IMR-90 (cell line): ENCODE measurements around the gene CSRNP3. TPM values are rescaled to one million over a fixed set of nuclear protein-coding genes. Genes with fewer than 3 reads are reported as not detected.

Experiments used
- ATAC-seq: fragments of 200-7000 bp; cut with Tn5 transposase; 2 replicates; pipeline ENCODE4 v1.9.1; 2020; ENCODE audit warnings: low read depth, mild to moderate bottlenecking, moderate library complexity
- BruUV-seq: library from RNA; stranded (reverse); fragments of 400-500 nt; replicated peaks from 2 replicates; lab custom pipeline; 2021; lab: Mats Ljungman, UMichigan
- CTCF ChIA-PET: fragments of 300-600 bp; formaldehyde crosslinking; extraction: SDS; loops from one replicate; lab custom pipeline; 2021; ENCODE audit warnings: antibody characterized with exemption; lab: Yijun Ruan, JAX
- POLR2A ChIA-PET: fragments of 300-600 bp; sonication (Branson Sonifier 250); formaldehyde crosslinking; loops from one replicate; lab custom pipeline; 2022; ENCODE audit warnings: antibody characterized with exemption; ENCODE audit not compliant: unreplicated experiment; lab: Charles Lee
- DNase-seq: peaks from one replicate; pipeline ENCODE4 v3.0.0; 2013
- H2AFZ ChIP-seq: replicated peaks from 2 replicates; pipeline ENCODE3; 2013; ENCODE audit warnings: low read length, mild to moderate bottlenecking; ENCODE audit not compliant: poor library complexity
- H2AK5ac ChIP-seq: 2 replicates; pipeline ENCODE4 v1.6.1; 2013; ENCODE audit warnings: low read depth, low read length, inconsistent platforms
- H2AK9ac ChIP-seq: replicated peaks from 2 replicates; pipeline ENCODE3; 2013; ENCODE audit warnings: mild to moderate bottlenecking, low read depth, low read length, moderate library complexity; ENCODE audit not compliant: poor library complexity
- H2BK120ac ChIP-seq: 2 replicates; pipeline ENCODE4 v1.6.1; 2013; ENCODE audit warnings: low read depth, low read length, inconsistent platforms
- H2BK15ac ChIP-seq: 3 replicates; pipeline ENCODE4 v1.6.1; 2013; ENCODE audit warnings: low read depth, low read length, inconsistent platforms
- H2BK20ac ChIP-seq: 2 replicates; pipeline ENCODE4 v1.6.1; 2013; ENCODE audit warnings: low read depth, mild to moderate bottlenecking, inconsistent platforms, low read length, moderate library complexity
- H2BK5ac ChIP-seq: 2 replicates; pipeline ENCODE4 v1.6.1; 2013; ENCODE audit warnings: mild to moderate bottlenecking, low read depth, low read length, inconsistent platforms; ENCODE audit not compliant: poor library complexity, severe bottlenecking
- H3K14ac ChIP-seq: replicated peaks from 2 replicates; pipeline ENCODE4 v1.6.1; 2013; ENCODE audit warnings: low read depth, low read length, inconsistent platforms
- H3K18ac ChIP-seq: 2 replicates; pipeline ENCODE4 v1.6.1; 2013; ENCODE audit warnings: low read depth, low read length, control low read depth
- H3K23ac ChIP-seq: 2 replicates; pipeline ENCODE4 v1.6.1; 2013; ENCODE audit warnings: low read depth, low read length, inconsistent platforms
- H3K27ac ChIP-seq: 2 replicates; pipeline ENCODE4 v1.5.1; 2013; ENCODE audit warnings: mild to moderate bottlenecking, control low read depth, low read length; ENCODE audit not compliant: insufficient read depth
- H3K27me3 ChIP-seq: 2 replicates; pipeline ENCODE4 v1.6.1; 2013; ENCODE audit warnings: low read length; ENCODE audit not compliant: control insufficient read depth, insufficient read depth
- H3K36me3 ChIP-seq: 2 replicates; pipeline ENCODE4 v1.6.1; 2013; ENCODE audit warnings: low read length, mixed read lengths; ENCODE audit not compliant: control insufficient read depth, insufficient read depth
- H3K4ac ChIP-seq: 2 replicates; pipeline ENCODE4 v1.6.1; 2013; ENCODE audit warnings: low read depth, low read length, inconsistent platforms
- H3K4me1 ChIP-seq: 2 replicates; pipeline ENCODE4 v1.6.1; 2013; ENCODE audit warnings: low read length, mixed read lengths; ENCODE audit not compliant: control insufficient read depth, insufficient read depth
- H3K4me2 ChIP-seq: 2 replicates; pipeline ENCODE4 v1.6.1; 2013; ENCODE audit warnings: low read depth, mild to moderate bottlenecking, control low read depth, low read length, moderate library complexity
- H3K4me3 ChIP-seq: 2 replicates; pipeline ENCODE4 v1.5.1; 2013; ENCODE audit warnings: low read depth, mild to moderate bottlenecking, control low read depth, low read length, moderate library complexity; ENCODE audit not compliant: insufficient read depth
- H3K56ac ChIP-seq: 2 replicates; pipeline ENCODE4 v1.6.1; 2013; ENCODE audit warnings: low read length, inconsistent platforms; ENCODE audit not compliant: insufficient read depth; ENCODE audit errors: extremely low read depth
- H3K79me1 ChIP-seq, 2 experiments: 2 replicates each; pipeline ENCODE4 v1.6.1; 2013; ENCODE audit warnings: low read length in 2 of 2, inconsistent platforms in 1 of 2, low read depth in 1 of 2
- H3K9ac ChIP-seq: 2 replicates; pipeline ENCODE4 v1.6.1; 2013; ENCODE audit warnings: low read depth, low read length, control low read depth
- H3K9me1 ChIP-seq: 2 replicates; pipeline ENCODE4 v1.6.1; 2013; ENCODE audit warnings: low read length, inconsistent platforms; ENCODE audit not compliant: insufficient read depth
- H3K9me3 ChIP-seq: 2 replicates; pipeline ENCODE4 v1.6.1; 2013; ENCODE audit warnings: low read length; ENCODE audit not compliant: control insufficient read depth, insufficient read depth
- H4K20me1 ChIP-seq: 2 replicates; pipeline ENCODE4 v1.6.1; 2013; ENCODE audit warnings: low read length, inconsistent platforms; ENCODE audit not compliant: insufficient read depth
- H4K5ac ChIP-seq: 2 replicates; pipeline ENCODE4 v1.6.1; 2013; ENCODE audit warnings: mild to moderate bottlenecking, low read depth, low read length, control low read depth
- H4K8ac ChIP-seq, 2 experiments: 2 replicates each; pipeline ENCODE4 v1.6.1; 2013; ENCODE audit warnings: low read depth in 2 of 2, low read length in 2 of 2, control low read depth in 1 of 2, inconsistent platforms in 1 of 2
- H4K91ac ChIP-seq: 2 replicates; pipeline ENCODE4 v1.6.1; 2013; ENCODE audit warnings: low read depth, low read length, inconsistent platforms; ENCODE audit not compliant: insufficient read depth
- BHLHE40 ChIP-seq: fragments of 150-350 bp; IDR thresholded peaks from 2 replicates; pipeline ENCODE4 v1.6.1; 2016; ENCODE audit warnings: mild to moderate bottlenecking, low read depth, low read length
- CEBPB ChIP-seq: IDR thresholded peaks from 2 replicates; pipeline ENCODE4 v1.6.1; 2012; ENCODE audit warnings: low read depth, low read length, improper control_type of control experiment
- CHD1 ChIP-seq: IDR thresholded peaks from 2 replicates; pipeline ENCODE4 v1.6.1; 2012; ENCODE audit warnings: low read depth, low read length, improper control_type of control experiment
- FOS ChIP-seq: fragments of 150-350 bp; IDR thresholded peaks from 2 replicates; pipeline ENCODE4 v1.6.1; 2016; ENCODE audit warnings: low read depth, low read length
- MAFK ChIP-seq: IDR thresholded peaks from 2 replicates; pipeline ENCODE4 v1.6.1; 2012; ENCODE audit warnings: low read depth, low read length, improper control_type of control experiment
- MAZ ChIP-seq: IDR thresholded peaks from 2 replicates; pipeline ENCODE4 v1.6.1; 2012; ENCODE audit warnings: low read depth, mild to moderate bottlenecking, low read length, improper control_type of control experiment, moderate library complexity, borderline replicate concordance
- MXI1 ChIP-seq: IDR thresholded peaks from 2 replicates; pipeline ENCODE4 v1.6.1; 2012; ENCODE audit warnings: low read depth, mild to moderate bottlenecking, low read length, moderate library complexity, borderline replicate concordance
- NFE2L2 ChIP-seq: fragments of 150-350 bp; IDR thresholded peaks from 2 replicates; pipeline ENCODE4 v1.6.1; 2016; ENCODE audit warnings: low read depth, mild to moderate bottlenecking, low read length
- POLR2A ChIP-seq: IDR thresholded peaks from 2 replicates; pipeline ENCODE4 v1.6.1; 2012; ENCODE audit warnings: mild to moderate bottlenecking, low read depth, low read length
- RAD21 ChIP-seq: IDR thresholded peaks from 2 replicates; pipeline ENCODE4 v1.6.1; 2012; ENCODE audit warnings: low read length, improper control_type of control experiment
- RCOR1 ChIP-seq: IDR thresholded peaks from 2 replicates; pipeline ENCODE4 v1.6.1; 2012; ENCODE audit warnings: mild to moderate bottlenecking, low read length, improper control_type of control experiment; ENCODE audit not compliant: insufficient replicate concordance
- RFX5 ChIP-seq: IDR thresholded peaks from 2 replicates; pipeline ENCODE4 v1.8.0; 2012; ENCODE audit warnings: low read depth, mild to moderate bottlenecking, low read length, moderate library complexity
- SMC3 ChIP-seq: fragments of 150-350 bp; IDR thresholded peaks from 2 replicates; pipeline ENCODE4 v1.6.1; 2016; ENCODE audit warnings: low read depth, mild to moderate bottlenecking, antibody characterized with exemption, low read length, moderate library complexity
- WGBS, 2 experiments: methylation state at CpG; one replicate each; pipeline versions ENCODE4 v1.1.5 to v1.1.7; 2013; ENCODE audit warnings: missing lambda C conversion rate in 2 of 2; ENCODE audit not compliant: insufficient read length in 1 of 2; ENCODE audit errors: extremely low coverage in 2 of 2; 5-methylcytosine and 5-hydroxymethylcytosine counted together
- dilution Hi-C: fragments of 300-500 bp; cut with HindIII; formaldehyde crosslinking; loops from one replicate; pipeline ENCODE4 v1.14.3; 2018; ENCODE audit warnings: low sequenced_read_pairs; ENCODE audit not compliant: unreplicated experiment
- in situ Hi-C: fragments of 300-500 bp; cut with MboI; formaldehyde crosslinking; loops from 3 replicates; pipeline ENCODE4 v1.14.3; 2019; ENCODE audit warnings: low sequenced_read_pairs, inconsistent platforms, mixed read lengths
- intact Hi-C: fragments of 100-400 bp; cut with micrococcal nuclease; formaldehyde crosslinking; loops from 2 replicates; pipeline ENCODE4 v1.10.0; 2022
- polyA plus RNA-seq, 3 experiments: library from polyadenylated mRNA; depleted of rRNA; stranded (reverse); fragments of >200 nt; gene quantifications; 2 replicates each; pipeline ENCODE4 v1.2.3, GENCODE V29; 2012; ENCODE audit warnings: low replicate concordance in 1 of 3
- total RNA-seq: library from RNA; depleted of rRNA; stranded (reverse); fragments of >200 nt; gene quantifications from 2 replicates; pipeline ENCODE4 v1.2.3, GENCODE V29; 2012
- TF ChIP-seq, protein P1 (sequence below): fragments of 150-350 bp; IDR thresholded peaks from 2 replicates; pipeline ENCODE4 v1.6.1; 2016; ENCODE audit warnings: low read depth, mild to moderate bottlenecking, low read length, moderate library complexity, borderline replicate concordance
- TF ChIP-seq, protein P2 (sequence below): conservative IDR thresholded peaks from 2 replicates; pipeline ENCODE4 v1.5.1; 2012; ENCODE audit warnings: mild to moderate bottlenecking, low read depth, low read length, improper control_type of control experiment
- TF ChIP-seq, protein P3 (sequence below): fragments of 150-350 bp; IDR thresholded peaks from 2 replicates; pipeline ENCODE4 v1.6.1; 2017; ENCODE audit warnings: mild to moderate bottlenecking, antibody characterized with exemption, low read length, low read depth

CSRNP3 gene
- total and polyA plus RNA-seq, 2 of the 4 experiments (the other 2 are of a cell fraction), result 0.21 to 0.72 TPM

DNA sequence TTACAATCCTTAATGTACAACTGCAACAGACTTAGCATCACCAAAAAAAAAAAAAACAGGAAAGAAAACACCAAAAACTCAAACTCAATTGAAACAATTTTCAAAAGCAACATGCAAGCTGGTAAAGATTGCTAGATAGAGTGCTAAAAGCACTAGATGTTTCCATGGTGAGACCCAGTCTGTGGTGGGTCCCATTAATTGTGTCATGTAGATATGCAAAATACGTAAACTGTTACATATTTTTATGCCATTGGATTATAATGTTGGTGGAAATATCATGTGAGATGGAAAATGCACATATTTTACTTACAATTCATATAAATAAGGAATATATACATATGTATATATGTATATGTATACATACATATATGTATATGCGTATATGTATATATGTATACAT is 30.5 kb downstream of the CSRNP3 start:
- TF ChIP-seq CHD1 (no peak), POLR2A (no peak), RCOR1 (no peak), SMC3 (no peak), MAZ (no peak), RFX5 (no peak), MXI1 (no peak), BHLHE40 (no peak), RAD21 (no peak), MAFK (no peak), NFE2L2 (no peak), CEBPB (no peak), FOS (no peak)
- TF ChIP-seq, protein P1, sequence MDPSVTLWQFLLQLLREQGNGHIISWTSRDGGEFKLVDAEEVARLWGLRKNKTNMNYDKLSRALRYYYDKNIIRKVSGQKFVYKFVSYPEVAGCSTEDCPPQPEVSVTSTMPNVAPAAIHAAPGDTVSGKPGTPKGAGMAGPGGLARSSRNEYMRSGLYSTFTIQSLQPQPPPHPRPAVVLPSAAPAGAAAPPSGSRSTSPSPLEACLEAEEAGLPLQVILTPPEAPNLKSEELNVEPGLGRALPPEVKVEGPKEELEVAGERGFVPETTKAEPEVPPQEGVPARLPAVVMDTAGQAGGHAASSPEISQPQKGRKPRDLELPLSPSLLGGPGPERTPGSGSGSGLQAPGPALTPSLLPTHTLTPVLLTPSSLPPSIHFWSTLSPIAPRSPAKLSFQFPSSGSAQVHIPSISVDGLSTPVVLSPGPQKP, result no peak
- TF ChIP-seq, protein P2, sequence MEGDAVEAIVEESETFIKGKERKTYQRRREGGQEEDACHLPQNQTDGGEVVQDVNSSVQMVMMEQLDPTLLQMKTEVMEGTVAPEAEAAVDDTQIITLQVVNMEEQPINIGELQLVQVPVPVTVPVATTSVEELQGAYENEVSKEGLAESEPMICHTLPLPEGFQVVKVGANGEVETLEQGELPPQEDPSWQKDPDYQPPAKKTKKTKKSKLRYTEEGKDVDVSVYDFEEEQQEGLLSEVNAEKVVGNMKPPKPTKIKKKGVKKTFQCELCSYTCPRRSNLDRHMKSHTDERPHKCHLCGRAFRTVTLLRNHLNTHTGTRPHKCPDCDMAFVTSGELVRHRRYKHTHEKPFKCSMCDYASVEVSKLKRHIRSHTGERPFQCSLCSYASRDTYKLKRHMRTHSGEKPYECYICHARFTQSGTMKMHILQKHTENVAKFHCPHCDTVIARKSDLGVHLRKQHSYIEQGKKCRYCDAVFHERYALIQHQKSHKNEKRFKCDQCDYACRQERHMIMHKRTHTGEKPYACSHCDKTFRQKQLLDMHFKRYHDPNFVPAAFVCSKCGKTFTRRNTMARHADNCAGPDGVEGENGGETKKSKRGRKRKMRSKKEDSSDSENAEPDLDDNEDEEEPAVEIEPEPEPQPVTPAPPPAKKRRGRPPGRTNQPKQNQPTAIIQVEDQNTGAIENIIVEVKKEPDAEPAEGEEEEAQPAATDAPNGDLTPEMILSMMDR, result no peak
- TF ChIP-seq, protein P3, sequence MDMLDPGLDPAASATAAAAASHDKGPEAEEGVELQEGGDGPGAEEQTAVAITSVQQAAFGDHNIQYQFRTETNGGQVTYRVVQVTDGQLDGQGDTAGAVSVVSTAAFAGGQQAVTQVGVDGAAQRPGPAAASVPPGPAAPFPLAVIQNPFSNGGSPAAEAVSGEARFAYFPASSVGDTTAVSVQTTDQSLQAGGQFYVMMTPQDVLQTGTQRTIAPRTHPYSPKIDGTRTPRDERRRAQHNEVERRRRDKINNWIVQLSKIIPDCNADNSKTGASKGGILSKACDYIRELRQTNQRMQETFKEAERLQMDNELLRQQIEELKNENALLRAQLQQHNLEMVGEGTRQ, result no peak
- Histone ChIP-seq H2AK9ac (no peak overlapping the region), H4K8ac (no peak overlapping the region), H3K4me1 (no peaks in the 10 kb centered on the region), H2BK120ac (no peak overlapping the region), H2BK20ac (no peak overlapping the region), H2AK5ac (no peak overlapping the region), H3K4me2 (no peak overlapping the region), H3K4me3 (no peak overlapping the region), H3K27me3 (no peaks in the 10 kb centered on the region), H3K36me3 (no peaks in the 10 kb centered on the region), H3K27ac (no peak overlapping the region), H3K18ac (no peak overlapping the region), H3K9me3 (no peaks in the 10 kb centered on the region), H3K23ac (no peak overlapping the region), H3K14ac (no peak overlapping the region), H3K9ac (no peak overlapping the region), H3K79me1 (no peaks in the 10 kb centered on the region), H4K5ac (no peak overlapping the region), H2BK5ac (no peak overlapping the region), H4K91ac (no peak overlapping the region), H3K9me1 (no peaks in the 10 kb centered on the region), H2AFZ (no peak overlapping the region), H2BK15ac (no peak overlapping the region), H3K4ac (no peak overlapping the region), H4K20me1 (no peaks in the 10 kb centered on the region), H3K56ac (no peak overlapping the region)
- no CpG with 5 or more reads among the region's 2 CpGs for WGBS, 2 experiments
- CTCF ChIA-PET, result no interaction called here
- intact Hi-C loops (no loop called here), dilution Hi-C loops (no loop called here), in situ Hi-C loops (no loop called here)
- BruUV-seq, result no TSS peak
- no peak for DNase-seq
- POLR2A ChIA-PET, result no interaction called here
- ATAC-seq, result no peak
